Lower lobe of right lung (tissue), 2 donors: ENCODE measurements around the gene TYK2. TPM values are rescaled to one million over a fixed set of nuclear protein-coding genes. Genes with fewer than 3 reads are reported as not detected.

Experiments
- ATAC-seq, 2 donors: fragments of 200-7000 bp; cut with Tn5 transposase; one replicate each; pipeline ENCODE4 v1.9.1; 2020 to 2022; ENCODE audit warnings: mild to moderate bottlenecking in 2 of 2, moderate library complexity in 2 of 2
- DNase-seq: peaks from one replicate; pipeline ENCODE4 v3.0.0-alpha.2; 2020
- H3K27ac ChIP-seq: fragments of 200-600 bp; one replicate; pipeline ENCODE4 v1.8.0; 2022
- H3K27me3 ChIP-seq: fragments of 200-600 bp; one replicate; pipeline ENCODE4 v1.8.0; 2022; ENCODE audit warnings: low read depth
- H3K36me3 ChIP-seq: fragments of 200-600 bp; one replicate; pipeline ENCODE4 v1.8.0; 2022; ENCODE audit warnings: mild to moderate bottlenecking
- H3K4me1 ChIP-seq: fragments of 200-600 bp; one replicate; pipeline ENCODE4 v1.8.0; 2022
- H3K4me3 ChIP-seq: fragments of 200-600 bp; one replicate; pipeline ENCODE4 v1.8.0; 2022; ENCODE audit warnings: mild to moderate bottlenecking
- H3K9me3 ChIP-seq: fragments of 200-600 bp; one replicate; pipeline ENCODE4 v1.8.0; 2022
- CTCF ChIP-seq: fragments of 200-600 bp; IDR thresholded peaks from one replicate; pipeline ENCODE4 v1.8.0; 2022; ENCODE audit warnings: antibody characterized with exemption, mild to moderate bottlenecking
- intact Hi-C: fragments of 100-400 bp; cut with DNase I; formaldehyde crosslinking; loops from one replicate; pipeline ENCODE4 v1.11.0; 2022
- long read RNA-seq: library from polyadenylated mRNA; unstranded; transcript quantifications from one replicate; pipeline ENCODE4 v2.0.0, GENCODE V29; 2021
- total RNA-seq: library from RNA; stranded (reverse); fragmentation: NEBNext Ultra II Directional; extraction: Animal tissue kit (Norgen Biotek cat#: 25700); gene quantifications from one replicate; pipeline ENCODE4 v1.2.1, GENCODE V29; 2021
- donor health status: DM: no; HTN: yes; CAD: no; lungs with severe emphysema.

Gene TYK2
- total RNA-seq: 164 TPM
- long read RNA-seq, full-length matches to known transcripts: 24 of 120 reads
- long read RNA-seq, partial matches to known transcripts: 63 of 120 reads
- long read RNA-seq, other reads (novel, unspliced or antisense): 33 of 120 reads

GRCh38 chr19:10380313-10381102 lies at the start of gene TYK2:
Gene TYK2 (minus strand): TSS chr19:10380572. CDS start chr19:10378406, 2,166 bp downstream.
- TF ChIP-seq CTCF: no peak
- intact Hi-C loops: no loop called here
- Histone ChIP-seq H3K27ac (peak within 1 kb of the TSS; percentile 87), H3K27me3 (no peaks in the 10 kb centered on the region), H3K4me1 (peaks cover 18% of the 10 kb centered on the region), H3K36me3 (peaks cover 19% of the 10 kb centered on the region), H3K4me3 (peak within 1 kb of the TSS; percentile 87), H3K9me3 (no peaks in the 10 kb centered on the region)
- peak; percentile 97 to 98 for ATAC-seq
- peak; percentile 96 for DNase-seq

DNA sequence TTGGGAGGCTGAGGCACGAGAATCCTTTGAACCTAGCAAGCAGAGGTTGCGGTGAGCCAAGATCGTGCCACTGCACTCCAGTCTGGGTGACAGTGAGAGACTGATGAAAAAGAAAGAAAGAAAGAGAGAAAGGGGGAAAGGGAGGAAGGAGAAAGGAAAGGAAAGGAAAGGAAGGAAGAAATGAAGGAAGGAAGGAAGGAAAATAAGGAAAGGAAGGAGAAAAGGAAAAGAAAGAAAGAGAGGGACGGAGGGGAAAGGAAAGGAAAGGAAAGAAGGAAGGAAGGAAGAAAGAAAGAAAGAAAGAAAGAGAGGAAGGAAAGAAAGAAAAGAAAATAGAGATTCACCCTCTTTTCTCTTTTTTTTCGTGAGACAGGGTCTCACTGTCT lies 48.6 kb upstream of the TYK2 start:
- H3K4me1 ChIP-seq: peaks cover 31% of the 10 kb centered on the region
- no peaks in the 10 kb centered on the region for H3K36me3 ChIP-seq
- intact Hi-C loops: no loop called here
- H3K9me3 ChIP-seq: no peaks in the 10 kb centered on the region
- H3K4me3 ChIP-seq: no peak overlapping the region
- no peak overlapping the region for H3K27ac ChIP-seq
- ATAC-seq (no peak), DNase-seq (no peak)
- TF ChIP-seq CTCF: no peak
- H3K27me3 ChIP-seq: peaks cover 6% of the 10 kb centered on the region

DNA sequence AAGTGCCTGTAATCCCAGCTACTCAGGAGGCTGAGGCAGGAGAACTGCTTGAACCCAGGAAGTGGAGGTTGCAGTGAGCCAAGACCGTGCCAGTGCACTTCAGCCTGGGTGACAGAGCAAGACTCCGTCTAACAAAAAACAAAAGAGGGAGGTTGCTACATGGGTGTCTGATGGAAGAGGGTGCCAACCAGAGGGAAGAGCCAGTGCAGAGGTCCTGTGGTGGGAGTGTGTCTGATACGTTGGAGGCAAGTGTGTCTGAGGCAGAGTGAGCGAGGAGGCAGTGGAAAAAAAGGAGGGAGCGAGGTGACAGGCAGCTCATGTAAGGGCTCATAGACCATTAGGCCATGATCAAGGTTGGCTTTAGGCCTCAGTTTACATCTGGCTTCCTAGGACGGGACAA lies 46.8 kb upstream of the TYK2 start:
- DNase-seq: no peak
- no peak for ATAC-seq
- Histone ChIP-seq H3K27me3 (peaks cover 24% of the 10 kb centered on the region), H3K4me3 (no peak overlapping the region), H3K27ac (no peak overlapping the region), H3K9me3 (no peaks in the 10 kb centered on the region), H3K4me1 (peaks cover 30% of the 10 kb centered on the region), H3K36me3 (no peaks in the 10 kb centered on the region)
- intact Hi-C loops: no loop called here
- no peak for TF ChIP-seq CTCF

- peak; percentile 98 for TF ChIP-seq CTCF
- H3K4me3 ChIP-seq: peak overlapping the region; percentile 55
- peak overlapping the region; percentile 72 for H3K27ac ChIP-seq
- intact Hi-C loops: no loop called here
- DNase-seq (peak; percentile 88), ATAC-seq (peak; percentile 89 to 90)
- peaks cover 43% of the 10 kb centered on the region for H3K4me1 ChIP-seq
- H3K27me3 ChIP-seq: peaks cover 54% of the 10 kb centered on the region
- no peaks in the 10 kb centered on the region for H3K9me3 ChIP-seq
- no peaks in the 10 kb centered on the region for H3K36me3 ChIP-seq
Observed at GRCh38 chr19:10424011-10424637, 43.8 kb upstream of the TYK2 start.

DNA sequence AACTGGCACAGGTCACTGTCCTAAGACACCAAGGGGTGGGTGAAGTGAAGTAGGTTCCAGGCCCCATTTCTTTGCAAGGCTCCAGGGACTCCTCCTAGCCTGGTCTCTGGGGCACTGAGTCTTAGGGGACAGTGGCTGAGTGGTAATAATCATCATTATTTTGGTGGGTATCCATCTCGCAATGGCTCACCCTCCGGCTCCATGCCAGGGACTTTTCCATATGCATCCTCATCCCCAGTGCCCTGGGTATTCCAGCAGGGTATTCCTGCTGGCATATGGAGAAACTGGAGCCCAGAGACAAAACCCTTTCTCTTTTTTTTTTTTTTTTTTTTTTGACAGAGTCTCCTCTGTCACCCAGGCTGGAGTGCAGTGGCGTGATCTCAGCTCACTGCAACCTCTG lies 42.5 kb upstream of the TYK2 start:
- no peak overlapping the region for H3K27ac ChIP-seq
- ATAC-seq (no peak), DNase-seq (no peak)
- no peak for TF ChIP-seq CTCF
- H3K36me3 ChIP-seq: no peaks in the 10 kb centered on the region
- intact Hi-C loops: no loop called here
- H3K4me3 ChIP-seq: no peak overlapping the region
- H3K4me1 ChIP-seq: peaks cover 45% of the 10 kb centered on the region
- H3K9me3 ChIP-seq: no peaks in the 10 kb centered on the region
- H3K27me3 ChIP-seq: peaks cover 67% of the 10 kb centered on the region
